ENCODE results near the gene ZNF169.

DNA sequence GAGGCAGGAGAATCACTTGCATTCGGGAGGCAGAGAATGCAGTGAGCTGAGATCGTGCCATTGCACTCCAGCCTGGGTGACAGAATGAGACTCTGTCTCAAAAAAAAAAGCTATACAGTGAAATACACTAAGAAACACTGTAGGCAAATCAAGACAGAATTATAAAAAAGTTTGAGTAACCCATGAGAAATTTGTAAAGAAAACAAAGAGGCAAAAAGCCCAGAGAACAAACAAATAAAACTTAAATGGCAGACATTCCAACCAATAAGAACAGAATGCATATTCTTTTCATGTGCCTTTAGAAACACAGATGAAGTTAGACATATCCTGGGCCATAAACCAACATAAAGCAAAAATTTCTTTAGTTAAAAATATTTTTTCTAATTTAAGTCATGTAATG, 30.6 kb downstream of the ZNF169 start:
- TF ChIP-seq, protein P1, sequence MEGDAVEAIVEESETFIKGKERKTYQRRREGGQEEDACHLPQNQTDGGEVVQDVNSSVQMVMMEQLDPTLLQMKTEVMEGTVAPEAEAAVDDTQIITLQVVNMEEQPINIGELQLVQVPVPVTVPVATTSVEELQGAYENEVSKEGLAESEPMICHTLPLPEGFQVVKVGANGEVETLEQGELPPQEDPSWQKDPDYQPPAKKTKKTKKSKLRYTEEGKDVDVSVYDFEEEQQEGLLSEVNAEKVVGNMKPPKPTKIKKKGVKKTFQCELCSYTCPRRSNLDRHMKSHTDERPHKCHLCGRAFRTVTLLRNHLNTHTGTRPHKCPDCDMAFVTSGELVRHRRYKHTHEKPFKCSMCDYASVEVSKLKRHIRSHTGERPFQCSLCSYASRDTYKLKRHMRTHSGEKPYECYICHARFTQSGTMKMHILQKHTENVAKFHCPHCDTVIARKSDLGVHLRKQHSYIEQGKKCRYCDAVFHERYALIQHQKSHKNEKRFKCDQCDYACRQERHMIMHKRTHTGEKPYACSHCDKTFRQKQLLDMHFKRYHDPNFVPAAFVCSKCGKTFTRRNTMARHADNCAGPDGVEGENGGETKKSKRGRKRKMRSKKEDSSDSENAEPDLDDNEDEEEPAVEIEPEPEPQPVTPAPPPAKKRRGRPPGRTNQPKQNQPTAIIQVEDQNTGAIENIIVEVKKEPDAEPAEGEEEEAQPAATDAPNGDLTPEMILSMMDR (conservative IDR thresholded peaks at IDR 0.05; ENCODE audit: low read length), result no peak
- no peak for TF ChIP-seq EZH2phosphoT487 (IDR thresholded peaks at IDR 0.05; ENCODE audit: borderline replicate concordance)

All from Loucy (cell line).